Activated CD8-positive, alpha-beta memory T cell treated with anti-CD3 and anti-CD28 coated beads, Interleukin-2, amount 50 U/mL, for 1 hour (primary cell): ENCODE data around the gene SPEG.

ENCODE experiments used
- DNase-seq: peaks from one replicate; pipeline ENCODE4 v3.0.0-alpha.2; 2020; ENCODE audit errors: extremely low read depth

Gene SPEG

DNA sequence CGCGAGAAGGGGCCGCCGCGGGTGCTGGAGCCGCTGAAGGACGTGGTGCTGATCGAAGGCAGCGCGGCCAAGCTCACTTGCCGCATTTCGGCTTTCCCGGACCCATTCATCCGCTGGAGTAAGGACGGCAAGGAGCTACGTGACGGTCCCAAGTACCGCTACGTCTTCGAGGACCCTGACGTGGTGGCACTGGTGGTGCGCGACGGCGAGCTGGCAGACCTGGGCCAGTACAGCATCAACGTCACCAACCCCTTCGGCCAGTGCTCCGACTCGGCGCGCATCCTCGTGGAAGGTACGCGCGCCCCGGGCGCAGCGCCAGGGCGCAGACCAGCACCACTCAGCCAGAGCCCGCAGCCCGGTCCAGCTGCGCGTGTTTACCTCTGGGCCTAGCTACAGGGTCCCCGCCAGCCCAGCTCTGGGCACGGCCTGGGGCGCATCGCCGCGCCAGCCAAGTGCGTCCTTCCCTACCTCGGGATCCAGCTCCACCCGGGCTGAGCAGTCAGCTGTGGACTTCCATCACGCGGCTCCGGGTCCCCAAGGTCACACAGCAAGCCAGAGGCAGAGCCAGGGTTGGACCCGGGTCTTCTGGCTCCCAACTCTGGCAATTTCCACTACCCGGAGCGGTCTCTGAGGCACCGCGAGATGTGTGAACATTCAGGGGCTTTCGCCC lies 62.3 kb downstream of the SPEG start:
- DNase-seq: no peak

DNA sequence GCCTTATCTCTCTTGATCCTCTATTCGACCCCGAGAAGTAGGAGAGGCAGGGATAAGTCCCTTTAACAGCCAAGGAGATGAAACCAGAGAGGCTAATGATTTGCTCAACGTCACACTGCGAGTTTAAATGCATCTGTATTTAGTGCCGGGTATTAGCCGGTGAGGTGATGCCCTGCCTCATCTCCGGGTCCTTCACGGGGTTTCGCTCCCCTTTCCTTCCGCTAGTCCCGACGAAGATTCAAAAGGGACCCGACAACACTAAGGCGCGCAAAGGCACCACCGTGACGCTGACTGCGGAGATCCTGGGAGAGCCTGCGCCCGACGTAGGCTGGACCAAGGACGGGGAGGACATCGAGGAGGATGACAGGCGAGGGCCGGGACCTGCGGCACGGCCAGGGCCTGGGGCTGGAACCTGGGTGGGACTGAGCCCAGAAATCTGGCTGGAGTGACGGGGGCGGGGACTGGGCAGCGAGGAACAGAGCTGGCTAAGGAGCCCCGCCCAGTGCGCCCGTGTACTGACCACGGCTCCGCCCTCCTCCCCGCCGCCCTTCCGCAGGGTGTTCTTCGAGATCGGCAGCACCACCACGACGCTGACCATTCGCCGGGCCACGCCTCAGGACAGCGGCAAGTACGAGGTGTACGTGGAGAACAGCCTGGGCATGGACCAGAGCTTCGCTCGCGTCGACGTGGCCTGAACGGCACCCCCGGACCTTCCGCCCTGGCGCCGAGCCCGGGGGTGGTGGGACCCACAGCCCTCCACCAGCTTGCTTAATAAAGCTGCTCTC lies 63.0 kb downstream of the SPEG start:
- DNase-seq: no peak

DNA sequence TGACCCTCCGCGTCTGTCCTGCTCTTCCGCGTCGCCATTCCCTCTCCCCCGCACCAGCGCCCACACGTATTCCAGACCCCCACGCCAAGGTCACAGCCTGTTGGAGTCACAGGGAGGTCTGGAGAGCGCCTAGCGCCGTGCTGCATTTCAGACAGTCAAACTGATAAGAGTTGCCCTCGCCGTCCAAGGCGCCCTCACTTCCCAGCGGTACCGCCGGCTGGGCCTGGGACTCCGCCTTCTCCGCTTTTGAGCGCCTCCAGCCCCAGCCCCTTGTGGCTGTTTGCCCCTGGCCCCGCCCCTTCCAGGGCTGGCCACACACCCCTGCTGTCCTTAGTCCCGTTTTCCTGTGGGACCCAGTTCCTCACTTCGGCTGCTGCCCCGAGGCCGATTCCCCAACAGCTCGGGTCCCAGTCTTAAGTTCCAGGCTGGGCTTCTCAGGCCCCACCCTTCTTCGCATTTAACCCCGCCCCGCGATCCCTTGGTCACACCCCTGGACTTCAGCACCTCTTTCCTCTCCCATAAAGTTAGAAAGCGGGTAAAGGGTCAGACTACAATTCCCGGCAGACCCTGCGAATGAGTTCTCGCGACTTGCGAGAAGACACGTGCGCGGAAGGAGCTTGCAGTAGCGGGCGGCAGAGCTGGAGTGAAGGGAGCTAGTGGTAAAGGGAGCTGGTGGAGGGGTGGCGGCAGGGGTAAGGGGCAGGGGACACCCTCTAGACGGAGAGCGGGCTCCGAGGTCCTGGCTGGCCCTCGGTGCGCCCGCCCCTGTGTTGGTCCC lies 63.8 kb downstream of the SPEG start, which contains the start of gene GMPPA:
GMPPA (plus strand) TSS at position 612 of the 778 bp plus-strand sequence. CDS start 1,085 bp downstream, outside the sequence.
- peak; percentile 71 for DNase-seq

DNA sequence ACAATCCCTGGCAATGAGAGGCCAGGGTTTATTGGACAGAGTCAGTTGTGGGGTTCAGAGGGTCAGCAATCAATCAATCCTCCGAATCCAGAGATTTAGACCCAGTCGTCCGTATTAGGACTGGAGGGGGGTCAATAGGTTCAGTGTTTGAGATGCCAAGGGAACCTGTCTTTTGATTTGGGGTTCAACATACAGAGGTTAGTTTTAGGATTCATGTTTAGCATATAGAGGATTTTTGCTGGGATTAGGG lies 64.3 kb downstream of the SPEG start:
- no peak for DNase-seq

DNA sequence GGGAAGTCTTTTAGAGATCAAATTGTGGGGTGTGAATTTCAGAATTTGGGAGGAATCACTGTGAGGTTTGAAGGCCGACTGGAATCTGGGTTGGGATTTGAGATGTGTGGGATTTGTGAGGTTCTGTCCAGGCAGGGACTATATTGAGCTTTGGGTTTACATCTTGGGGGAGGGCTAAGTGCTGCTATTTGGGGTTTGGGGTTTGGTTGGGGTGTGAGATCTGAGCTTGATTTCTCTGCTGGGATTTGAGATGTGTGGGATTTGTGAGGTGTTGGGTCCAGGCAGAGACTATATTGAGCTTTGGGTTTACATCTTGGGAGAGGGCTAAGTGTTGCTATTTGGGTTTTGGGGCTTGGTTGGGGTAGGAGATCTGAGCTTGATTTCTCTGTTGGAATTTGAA lies 64.9 kb downstream of the SPEG start:
- DNase-seq: no peak

DNA sequence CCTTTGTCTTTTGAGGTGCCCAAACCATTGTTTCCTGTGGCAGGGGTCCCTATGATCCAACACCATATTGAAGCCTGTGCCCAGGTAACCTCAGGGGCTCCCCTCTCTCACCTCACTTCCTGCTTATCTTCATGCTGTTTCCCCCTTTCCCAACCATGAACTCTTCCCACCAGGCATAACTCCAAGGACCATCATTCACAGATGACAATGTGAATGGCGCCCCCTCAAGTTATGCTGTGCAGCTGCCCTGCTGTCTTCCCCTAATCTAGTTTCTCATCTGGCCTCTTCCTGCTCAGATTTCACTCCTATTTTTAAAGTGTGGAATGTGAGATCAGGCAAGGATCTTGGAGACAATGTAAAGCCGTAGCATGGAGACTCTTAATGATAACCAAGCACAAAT lies 65.5 kb downstream of the SPEG start:
- no peak for DNase-seq

DNA sequence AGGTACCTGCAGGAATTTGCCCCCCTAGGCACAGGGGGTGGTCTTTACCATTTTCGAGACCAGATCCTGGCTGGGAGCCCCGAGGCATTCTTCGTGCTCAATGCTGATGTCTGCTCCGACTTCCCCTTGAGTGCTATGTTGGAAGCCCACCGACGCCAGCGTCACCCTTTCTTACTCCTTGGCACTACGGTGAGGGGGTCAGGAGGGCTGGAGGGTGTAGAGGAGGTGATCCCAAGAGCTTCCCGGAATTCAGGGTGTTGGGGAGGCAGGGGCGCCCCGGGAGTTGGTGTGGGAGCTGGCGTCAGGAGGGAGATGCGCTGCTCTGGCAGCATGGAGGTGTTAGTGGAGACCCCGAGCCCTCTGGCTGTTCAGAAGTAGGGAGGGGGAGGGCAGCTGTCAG lies 67.2 kb downstream of the SPEG start:
- no peak for DNase-seq

DNA sequence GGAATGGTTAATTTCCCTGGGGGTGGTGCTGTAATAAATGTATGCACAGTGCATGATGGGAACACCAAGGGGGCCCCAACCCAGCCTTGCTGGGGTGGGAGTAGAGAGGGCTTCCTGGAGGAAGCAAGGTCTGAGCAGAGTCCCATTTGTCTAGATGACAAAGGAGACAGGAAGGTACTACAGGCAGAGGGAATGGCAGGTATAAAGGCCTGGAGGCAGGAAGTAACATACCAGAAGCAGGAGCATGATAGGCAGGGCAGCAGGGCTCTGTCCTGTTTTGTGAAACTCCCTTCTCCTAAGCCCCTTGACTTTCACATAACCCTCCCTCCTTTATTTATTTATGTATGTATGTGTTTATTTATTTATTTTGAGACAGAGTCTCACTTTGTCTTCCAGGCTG lies 68.0 kb downstream of the SPEG start:
- no peak for DNase-seq

DNA sequence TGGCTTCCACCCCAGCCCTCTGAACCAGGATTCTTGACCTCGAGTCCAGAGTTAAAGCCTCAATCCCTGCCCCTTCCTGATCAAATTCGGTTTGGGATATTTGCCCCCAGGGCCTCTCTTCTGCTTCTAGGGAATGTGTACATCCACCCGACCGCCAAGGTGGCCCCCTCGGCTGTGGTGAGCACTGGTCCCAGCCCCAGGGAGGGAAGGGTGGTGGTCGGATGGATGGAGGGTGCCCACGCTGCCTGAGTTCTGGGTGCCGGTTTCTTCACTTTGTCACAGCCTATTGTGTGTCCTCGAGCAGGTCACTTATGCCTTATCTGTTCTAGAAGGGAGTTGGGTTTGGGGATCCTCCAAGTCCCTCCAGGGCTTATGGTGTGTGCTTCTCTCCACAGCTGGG lies 70.9 kb downstream of the SPEG start:
- DNase-seq: no peak

DNA sequence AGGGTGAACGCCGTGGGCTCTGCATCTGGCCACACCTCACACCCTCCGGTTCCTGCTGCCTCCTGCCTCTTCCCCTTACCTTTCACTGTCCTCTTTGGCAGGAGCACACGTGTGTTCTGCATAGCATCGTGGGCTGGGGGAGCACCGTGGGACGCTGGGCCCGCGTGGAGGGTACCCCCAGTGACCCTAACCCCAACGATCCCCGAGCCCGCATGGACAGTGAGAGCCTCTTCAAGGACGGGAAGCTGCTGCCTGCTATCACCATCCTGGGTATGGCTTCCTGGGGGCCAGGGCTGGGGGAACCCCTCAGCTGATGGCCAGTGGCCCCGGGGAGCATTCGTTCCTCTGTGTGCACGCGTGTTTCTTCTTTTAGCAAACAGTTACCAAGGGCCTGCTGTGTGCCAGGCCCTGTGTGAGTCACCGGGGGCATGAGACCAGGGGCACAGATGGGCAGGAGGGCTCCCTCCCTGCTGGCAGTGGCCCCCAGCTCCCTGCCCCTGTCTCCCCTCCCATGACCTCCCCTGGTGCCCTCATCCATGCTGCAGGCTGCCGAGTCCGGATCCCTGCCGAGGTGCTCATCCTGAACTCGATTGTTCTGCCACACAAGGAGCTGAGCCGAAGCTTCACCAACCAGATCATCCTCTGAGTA lies 71.6 kb downstream of the SPEG start:
- DNase-seq: no peak

DNA sequence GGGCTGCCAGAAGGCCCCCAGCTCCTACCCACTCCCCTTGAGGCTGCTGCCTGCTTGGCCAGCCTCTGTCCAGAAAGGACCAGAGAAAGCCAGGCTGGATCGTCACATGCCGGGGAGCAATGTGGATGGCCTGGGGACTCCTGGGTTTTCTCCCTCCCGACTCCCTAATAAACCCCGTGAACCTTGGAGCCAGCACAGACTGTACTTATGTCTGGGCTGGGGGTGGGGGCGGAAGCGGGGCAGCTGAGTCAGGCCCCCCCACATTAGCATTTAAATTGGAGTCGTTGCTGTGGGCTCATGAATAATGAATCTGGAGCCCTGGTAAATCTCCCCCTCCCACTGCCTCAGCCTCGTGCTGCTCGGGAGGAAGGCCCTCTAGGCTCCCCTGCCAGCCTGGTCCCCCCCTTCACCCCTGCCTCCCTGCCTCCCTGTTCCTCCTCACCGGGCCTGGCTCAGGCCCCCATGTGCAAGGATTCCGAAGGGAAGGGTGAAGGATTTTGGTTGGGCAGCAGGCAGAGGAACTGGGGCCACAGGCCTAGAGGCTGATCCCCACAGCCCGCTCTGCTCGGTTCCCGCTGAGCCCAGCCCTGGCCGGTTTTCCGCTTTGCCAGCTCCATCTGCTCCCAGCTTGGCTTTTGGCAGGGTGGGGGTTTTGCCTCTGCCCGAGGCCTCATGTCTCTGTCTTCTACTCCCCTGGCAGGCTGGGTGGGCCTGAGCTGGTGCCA lies 72.3 kb downstream of the SPEG start:
- no peak for DNase-seq

DNA sequence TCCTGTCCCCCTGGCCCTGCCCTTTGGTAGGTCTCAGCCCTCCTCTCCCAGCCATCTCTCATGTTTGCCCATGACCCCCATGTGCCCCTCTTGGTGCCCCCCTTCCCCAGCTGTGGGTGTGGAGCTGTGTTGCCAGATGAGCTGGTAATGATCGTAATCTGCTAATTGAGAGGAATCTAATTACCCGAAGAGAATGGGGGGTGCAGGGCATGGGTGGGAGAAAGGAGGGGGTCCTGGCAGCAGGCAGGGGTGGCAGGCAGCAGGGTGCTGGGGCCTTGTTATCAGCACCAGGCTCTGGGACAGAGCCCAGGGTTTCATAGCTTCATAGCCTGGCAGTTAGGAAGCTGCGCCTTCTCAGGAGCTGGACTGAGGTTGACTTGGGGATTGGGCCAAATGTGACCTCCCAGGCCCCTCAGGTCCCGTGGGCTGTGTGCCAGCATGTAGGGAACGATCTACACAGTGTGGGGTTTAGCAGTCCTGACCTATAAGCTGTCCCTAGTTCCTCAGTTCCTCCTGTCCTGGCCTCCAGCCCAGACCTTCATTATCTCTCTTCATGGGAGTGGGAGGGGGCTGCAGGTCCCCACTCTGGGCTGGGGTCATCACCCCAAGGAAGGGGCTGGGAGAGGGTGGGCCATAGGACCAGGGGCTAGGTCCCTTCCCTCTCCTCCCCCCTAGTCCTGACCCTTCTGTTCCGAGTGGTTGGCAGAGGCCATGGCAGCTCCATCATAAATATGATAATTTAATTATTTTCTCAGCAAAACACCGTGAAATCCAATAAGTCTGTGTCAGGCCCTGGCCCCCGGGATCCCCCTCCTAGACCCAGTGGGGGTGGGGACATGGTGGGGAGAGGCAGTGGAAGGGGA lies 73.2 kb downstream of the SPEG start:
- DNase-seq: no peak

DNA sequence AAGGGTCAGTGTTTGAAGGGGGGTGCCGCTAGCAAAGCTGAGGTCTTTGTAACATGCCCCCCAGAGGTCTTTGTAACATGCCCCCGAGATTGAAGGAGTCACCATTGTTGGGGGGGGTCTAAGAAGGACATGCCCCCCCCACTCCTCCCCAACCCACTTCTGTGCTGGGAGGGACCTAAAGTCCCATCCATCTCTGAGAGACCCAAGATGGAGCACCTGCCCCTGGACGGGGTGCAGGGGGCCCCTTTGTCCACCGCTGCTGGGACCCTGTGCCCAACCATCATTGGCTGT lies 73.7 kb downstream of the SPEG start:
- no peak for DNase-seq

DNA sequence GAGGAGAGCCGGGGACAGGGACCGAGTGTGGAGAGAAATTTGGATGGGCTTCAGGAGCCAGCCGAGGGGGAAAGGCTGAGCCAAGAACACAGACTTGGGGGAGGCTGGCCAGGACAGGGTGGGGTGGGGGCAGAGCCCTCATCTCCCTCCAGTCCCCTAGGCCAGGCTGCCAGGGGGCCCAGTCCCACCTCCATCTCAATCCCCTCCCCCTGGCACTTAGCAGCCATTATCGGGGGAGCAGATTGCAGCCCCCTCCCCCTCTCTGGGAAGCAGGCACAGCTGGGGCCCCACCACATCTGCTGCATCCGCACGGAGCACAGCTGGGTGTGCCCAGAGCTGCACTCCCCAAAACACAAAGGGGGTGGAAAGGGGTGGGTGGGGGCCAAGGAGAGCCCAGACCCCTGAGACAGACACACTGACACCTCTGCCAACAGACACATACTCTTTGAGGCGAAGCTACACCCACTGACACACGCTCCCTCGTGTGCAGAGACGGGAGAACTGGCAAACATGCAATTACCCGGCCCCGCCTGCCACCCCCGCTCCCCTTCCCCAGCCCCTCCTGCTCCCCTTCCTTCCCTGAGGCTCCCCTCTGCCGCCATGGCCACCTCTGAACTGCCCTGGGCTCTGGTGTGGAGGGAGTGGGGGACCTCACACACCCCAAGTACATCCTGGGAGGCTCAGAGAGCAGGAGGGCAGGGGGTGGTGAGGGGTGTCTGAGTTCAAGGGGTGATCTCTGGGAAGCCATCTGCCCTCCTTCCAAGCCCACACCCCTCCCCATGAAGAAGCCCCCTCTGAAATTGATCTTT lies 74.5 kb downstream of the SPEG start:
- DNase-seq: no peak

DNA sequence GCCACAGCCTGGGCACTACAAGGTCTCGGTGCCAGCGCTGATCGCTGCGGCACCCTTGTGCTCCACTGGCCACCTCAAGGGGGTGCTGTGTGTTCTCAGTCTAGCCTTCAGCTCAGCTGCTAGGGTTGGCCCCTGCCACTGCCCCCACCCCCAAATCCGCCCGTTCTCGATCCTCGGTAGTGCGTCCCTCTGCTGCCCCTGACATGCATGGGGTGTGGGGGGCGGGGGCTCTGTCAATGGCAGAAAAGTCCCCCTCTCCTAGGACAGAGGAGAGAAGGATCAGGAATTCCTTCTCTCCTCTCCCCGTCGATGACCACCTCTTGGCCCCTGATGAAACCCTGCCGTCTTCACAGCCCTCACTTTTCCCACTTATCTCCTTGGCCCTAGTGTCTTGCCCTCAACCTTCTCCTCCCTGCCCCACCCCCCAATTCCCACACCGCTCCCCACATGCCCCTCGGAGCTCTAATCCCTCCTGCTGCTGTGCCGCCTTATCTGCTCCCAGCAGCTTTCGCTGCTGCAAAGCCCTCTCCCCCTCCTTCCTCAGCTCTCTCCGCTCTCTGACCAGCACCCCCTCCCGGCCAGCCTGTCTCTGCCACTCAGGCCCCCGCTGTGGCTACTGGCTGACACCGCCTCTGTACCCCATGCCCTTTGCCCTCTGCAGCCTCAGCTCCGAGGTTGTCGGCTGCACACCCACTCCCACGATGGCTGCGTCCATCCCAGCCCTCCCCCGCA lies 75.3 kb downstream of the SPEG start:
- no peak for DNase-seq

DNA sequence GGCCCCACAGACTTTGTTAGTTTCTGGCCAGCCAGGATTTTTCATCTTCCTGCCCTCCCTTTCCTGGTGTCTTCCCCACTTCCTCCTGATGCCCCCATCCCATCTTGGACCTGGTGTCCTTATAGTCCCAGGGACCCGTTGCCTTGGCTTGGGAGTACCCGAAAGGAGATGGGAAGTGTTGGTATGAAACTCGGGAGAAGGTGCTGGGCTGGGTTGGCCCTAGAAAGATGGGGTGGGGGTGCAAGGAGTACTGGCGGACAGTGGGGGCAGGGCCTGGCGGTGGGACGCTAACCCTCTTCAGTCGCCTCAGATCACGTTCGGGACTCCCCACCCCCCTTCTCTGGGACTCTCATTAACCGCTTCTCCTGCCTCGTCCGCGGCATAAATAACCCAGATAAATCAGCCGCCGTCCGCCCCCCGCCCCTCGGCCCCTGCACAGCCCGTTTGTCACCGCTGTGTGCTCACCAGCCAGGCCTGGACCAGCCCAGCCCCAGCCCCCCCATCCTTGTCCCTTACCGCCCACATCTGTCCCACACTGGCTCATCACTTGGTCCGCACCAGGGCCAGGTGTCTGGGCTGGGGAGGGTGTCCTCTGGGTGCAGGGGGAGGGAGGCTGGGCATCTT lies 76.0 kb downstream of the SPEG start:
- DNase-seq: no peak

DNA sequence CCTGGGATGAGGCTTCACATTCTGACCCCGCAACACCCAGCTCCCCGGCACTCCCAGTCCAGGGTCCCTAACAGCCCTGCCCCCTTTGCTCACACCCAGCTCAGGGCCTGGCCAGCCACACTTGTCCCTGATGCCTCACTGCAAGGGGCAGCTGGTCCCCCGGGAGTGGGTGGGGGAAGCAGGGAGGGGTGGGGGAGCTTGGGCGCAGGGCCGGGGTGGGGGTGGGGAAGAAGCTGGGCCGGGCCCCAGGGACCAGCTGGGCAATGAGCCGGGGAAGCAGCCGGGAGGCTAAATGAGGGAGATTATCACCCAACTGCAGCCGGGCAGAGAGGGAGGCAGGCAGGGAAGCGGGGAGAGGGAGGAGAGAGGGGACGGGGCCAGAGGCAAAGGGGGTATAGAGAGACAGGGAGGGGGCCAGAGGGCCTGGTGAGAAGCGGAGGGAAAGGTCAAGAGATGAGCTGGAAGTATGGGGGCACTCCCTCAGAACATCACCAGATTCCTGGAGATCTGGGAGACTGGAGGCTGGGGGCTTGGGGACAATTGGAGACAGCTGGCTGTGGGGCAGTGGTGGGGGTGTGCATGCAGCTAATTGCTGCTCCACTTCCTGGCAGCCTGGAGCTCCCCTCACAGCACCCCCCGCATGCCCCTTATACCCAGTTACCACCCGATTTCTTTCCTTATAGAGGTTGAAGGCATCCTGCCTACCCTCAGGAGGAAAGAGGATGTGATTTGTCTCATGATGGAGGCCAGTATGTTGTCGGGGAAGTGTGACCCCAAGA lies 77.1 kb downstream of the SPEG start:
- no peak for DNase-seq

DNA sequence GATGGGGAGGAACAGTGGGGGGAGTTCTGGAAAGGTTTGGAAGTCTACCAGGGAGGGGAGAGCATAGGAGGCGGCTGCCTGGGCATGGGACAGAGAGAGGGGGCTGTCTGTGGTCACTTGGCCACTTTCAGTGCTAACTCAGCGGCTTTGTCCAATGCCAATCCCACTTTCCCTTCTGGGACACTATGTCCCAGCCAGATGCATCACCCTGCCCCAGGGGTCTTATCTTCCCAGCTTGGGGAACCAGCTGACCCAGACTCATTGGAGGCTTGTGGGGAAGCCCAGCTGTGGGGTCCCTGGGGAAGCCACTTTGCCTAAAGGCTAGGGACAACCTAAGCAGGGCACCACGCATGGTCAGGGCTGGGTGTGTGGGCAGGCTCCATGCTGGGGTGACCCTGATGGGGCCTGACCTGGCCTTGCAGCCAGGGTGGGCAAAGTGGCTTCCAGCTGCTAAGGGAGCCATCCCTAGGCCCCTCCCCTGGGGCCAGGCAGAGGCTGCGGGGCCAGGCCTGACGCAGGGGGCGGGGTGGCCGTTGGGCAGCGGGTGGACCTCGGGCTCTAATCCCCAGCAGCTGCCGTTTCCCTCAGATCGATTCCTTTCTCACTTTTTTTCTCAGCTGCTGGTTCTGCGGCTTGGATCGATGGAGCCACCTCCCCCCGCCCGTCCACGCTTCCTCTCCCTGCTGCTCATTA lies 78.0 kb downstream of the SPEG start:
- DNase-seq: no peak
